Astrocyte of the spinal cord (primary cell): ENCODE data around the gene TMUB1.

ENCODE experiments used
- DNase-seq: peaks from one replicate; pipeline ENCODE4 v3.0.0; 2011; ENCODE audit warnings: low read depth, low spot score
- H3K4me3 ChIP-seq: 2 replicates; pipeline ENCODE4 v1.5.1; 2011; ENCODE audit warnings: low read depth, mild to moderate bottlenecking, low read length, moderate library complexity
- CTCF ChIP-seq: IDR thresholded peaks from 2 replicates; pipeline ENCODE4 v1.5.1; 2012; ENCODE audit warnings: low read depth, mild to moderate bottlenecking, low read length, inconsistent platforms
- in situ Hi-C: cut with HindIII; loops from 2 replicates; pipeline ENCODE4 v1.10.0; 2017; ENCODE audit warnings: low sequenced_read_pairs

Gene TMUB1

DNA sequence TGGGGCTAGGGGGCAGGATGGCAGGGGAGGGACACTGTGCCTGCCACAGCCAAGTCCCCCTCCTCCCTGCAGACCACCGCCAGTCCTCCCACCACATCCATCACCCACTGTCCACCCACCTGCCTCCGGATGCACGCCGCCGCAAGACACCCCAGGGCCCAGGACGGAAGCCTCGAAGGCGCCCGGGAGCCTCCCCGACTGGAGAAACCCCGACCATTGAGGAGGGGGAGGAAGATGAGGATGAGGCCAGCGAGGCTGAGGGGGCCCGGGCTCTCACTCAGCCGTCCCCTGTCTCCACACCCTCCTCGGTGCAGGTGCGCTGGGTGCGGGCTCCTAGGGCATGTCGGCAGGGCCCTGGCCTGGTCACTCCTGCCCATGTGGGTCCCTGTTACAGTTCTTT, 18.8 kb downstream of the TMUB1 start:
- in situ Hi-C loops = no loop called here
- no peak overlapping the region for H3K4me3 ChIP-seq
- no peak for DNase-seq
- TF ChIP-seq CTCF = no peak

- H3K4me3 ChIP-seq = no peak overlapping the region
- in situ Hi-C loops = no loop called here
- DNase-seq = peak; percentile 44
- no peak for TF ChIP-seq CTCF
These were observed 20.1 kb downstream of the TMUB1 start for GRCh38 chr7:151063212-151063561.

DNA sequence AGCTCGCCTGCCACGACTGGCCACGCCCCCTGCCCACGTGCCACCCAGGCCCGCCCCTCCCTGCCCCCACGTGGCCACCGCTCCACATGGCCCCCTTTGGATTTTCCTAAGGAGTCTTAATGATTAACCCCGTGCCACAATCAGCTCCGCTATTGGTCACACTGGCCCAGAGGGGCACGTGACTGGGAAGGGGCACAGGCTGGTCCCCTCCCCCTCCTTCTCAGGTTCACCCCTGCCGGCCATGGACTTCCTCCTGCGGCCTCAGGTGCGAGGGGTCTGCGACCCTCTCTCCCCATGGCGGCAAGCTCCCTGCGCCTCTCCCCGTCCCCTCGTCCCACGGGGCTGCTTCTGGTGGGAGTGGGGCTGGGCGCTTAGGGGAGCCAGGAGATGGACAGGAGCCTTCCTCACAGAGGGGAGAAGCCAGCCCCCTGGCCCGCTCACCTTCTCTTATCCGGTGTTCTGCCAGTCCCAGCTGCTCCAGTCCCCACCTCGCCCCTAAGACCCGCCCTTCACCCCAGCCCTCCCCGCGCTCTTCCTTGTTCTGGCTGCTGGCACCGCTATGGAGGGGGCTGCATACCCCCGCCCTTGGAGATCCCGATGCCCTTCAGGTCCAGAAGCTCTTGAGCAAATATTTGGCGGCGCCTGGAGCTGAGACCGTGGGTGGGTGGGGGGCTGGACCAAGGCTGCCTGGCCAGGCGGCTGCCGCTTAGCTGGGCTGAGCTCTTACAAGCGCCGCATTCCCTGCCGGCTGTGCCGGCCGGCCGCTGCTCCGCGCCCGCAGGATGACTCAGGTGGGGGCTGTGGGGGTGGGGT, 20.7 kb downstream of the TMUB1 start:
- in situ Hi-C loops = no loop called here
- no peak for TF ChIP-seq CTCF
- H3K4me3 ChIP-seq = peak overlapping the region; percentile 8
- peak; percentile 78 for DNase-seq

GRCh38 chr7:151062111-151062398, 21.2 kb downstream of the TMUB1 start:
- H3K4me3 ChIP-seq = no peak overlapping the region
- in situ Hi-C loops = no loop called here
- no peak for TF ChIP-seq CTCF
- DNase-seq = no peak

DNA sequence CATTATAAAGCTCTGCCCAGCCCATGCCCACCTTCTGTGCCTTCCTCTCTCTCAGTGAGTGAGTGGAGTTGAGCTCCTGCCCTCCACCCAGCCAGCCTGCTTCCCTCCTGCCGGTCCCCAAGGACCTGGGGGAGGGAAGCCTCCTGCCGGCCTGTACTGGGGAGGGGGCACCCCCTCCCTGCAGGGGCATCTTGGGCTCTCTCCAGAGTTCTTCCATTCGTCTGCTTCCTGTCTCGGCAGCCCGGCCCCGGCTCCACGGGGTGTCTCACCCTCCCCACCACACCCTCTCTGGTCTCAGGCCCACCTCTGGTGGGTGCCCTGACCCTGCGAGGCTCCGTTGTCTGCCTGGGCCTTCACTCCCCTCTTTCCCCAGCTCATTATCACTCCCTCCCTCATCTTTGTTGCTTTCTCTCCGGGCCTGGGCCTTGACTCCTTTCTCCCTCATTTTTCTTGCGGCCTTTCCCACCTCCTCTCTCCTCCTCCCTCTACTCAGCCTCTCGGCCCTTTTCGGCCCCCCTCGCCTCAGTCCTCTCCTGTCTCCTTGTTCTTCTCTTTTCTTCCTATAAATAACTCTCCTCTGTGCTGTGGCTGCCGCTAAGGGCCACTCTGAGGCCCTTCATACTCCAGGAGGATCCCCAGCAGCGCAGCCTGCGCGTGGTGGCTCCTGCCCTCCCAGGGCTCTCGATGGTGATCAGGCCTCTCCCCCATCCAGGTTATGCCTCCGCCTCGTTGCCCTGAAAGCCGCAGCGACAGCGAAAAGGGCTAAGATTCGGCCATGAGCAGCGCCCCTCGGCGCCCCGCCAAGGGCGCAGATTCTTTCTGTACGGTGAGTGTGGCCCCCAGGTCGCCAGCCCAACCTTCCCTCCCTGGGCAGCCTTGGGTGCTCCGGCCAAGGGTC, 21.8 kb downstream of the TMUB1 start:
- peak overlapping the region; percentile 85 for H3K4me3 ChIP-seq
- no peak for TF ChIP-seq CTCF
- DNase-seq = no peak
- in situ Hi-C loops = no loop called here

DNA sequence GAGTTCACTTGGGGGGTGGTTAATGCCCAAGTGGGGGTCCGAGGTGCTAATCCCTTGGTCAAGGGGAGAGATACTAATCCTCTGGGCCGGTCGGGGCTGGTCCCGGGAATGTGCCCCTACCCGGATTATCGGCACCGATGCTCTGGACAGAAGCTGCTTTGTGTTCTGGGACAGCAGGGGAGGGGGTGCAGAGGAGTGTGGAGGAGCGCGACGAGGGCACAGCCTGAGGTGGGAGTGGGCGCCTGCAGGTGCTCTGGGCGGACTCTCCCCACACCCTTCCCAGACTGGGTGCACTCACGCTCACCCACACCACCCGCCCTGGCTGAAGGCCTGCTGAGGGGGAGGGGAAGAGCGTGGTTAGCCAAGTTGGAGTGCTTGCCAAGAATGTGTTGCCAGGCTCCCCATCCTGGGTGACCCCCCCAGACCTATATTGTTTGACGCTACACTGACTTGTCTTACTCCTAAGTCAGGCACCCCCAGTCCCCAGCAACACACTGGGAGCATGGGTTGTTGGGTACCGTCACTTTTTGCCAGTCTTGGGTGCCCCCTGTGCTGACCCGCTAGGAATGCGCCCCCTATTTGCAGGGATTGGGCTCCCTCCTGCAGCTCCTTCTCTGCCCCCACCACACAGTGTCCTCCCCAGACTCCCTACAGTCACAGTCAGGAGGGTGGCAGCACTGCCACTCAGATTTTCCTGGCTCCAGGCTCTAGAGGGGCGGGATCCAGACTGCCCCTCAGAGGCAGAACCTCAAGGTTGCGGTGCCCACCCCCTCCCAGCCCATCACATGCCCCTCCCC, 22.7 kb downstream of the TMUB1 start:
- TF ChIP-seq CTCF = peak; percentile 28
- peak; percentile 43 for DNase-seq
- in situ Hi-C loops = no loop called here
- H3K4me3 ChIP-seq = peak overlapping the region; percentile 85
